Stimulated activated CD8-positive, alpha-beta memory T cell treated with anti-CD3 and anti-CD28 coated beads, Interleukin-12 subunit alpha, Interleukin-12 subunit beta, amount 100 ng/mL, for 1 hour (primary cell): Measurements from ENCODE around the gene TXNRD2.

Source experiments
- DNase-seq: peaks from one replicate; pipeline ENCODE4 v3.0.0-alpha.2; 2020; ENCODE audit warnings: low read depth

The TXNRD2 gene

GRCh38 chr22:19904935-19905334, 36.7 kb downstream of the TXNRD2 start:
- no peak for DNase-seq

- no peak for DNase-seq
Measured at GRCh38 chr22:19904174-19904856, 37.3 kb downstream of the TXNRD2 start.

- no peak for DNase-seq
Measured at GRCh38 chr22:19903513-19903912, 38.1 kb downstream of the TXNRD2 start.

GRCh38 chr22:19903031-19903430, 38.6 kb downstream of the TXNRD2 start:
- DNase-seq = no peak

- DNase-seq = no peak
Measured at GRCh38 chr22:19902245-19902715, 39.3 kb downstream of the TXNRD2 start.

- DNase-seq = no peak
Measured at GRCh38 chr22:19901577-19902244, 39.9 kb downstream of the TXNRD2 start.

- no peak for DNase-seq
Measured at GRCh38 chr22:19900707-19901436, 40.7 kb downstream of the TXNRD2 start.

- DNase-seq = no peak
Measured at GRCh38 chr22:19898831-19899567, 42.6 kb downstream of the TXNRD2 start.

- no peak for DNase-seq
Measured at GRCh38 chr22:19898145-19898544, 43.5 kb downstream of the TXNRD2 start.

GRCh38 chr22:19897726-19898125, 43.9 kb downstream of the TXNRD2 start:
- no peak for DNase-seq

GRCh38 chr22:19896665-19897355, 44.8 kb downstream of the TXNRD2 start:
- DNase-seq = no peak

GRCh38 chr22:19895160-19895849, 46.3 kb downstream of the TXNRD2 start:
- no peak for DNase-seq

- DNase-seq = no peak
Measured at GRCh38 chr22:19893363-19893762, 48.3 kb downstream of the TXNRD2 start.

GRCh38 chr22:19892925-19893324, 48.7 kb downstream of the TXNRD2 start:
- DNase-seq = no peak

GRCh38 chr22:19892257-19892879, 49.2 kb downstream of the TXNRD2 start:
- DNase-seq = no peak

- peak; percentile 63 for DNase-seq
Measured at GRCh38 chr22:19891317-19892256, 50.0 kb downstream of the TXNRD2 start.

GRCh38 chr22:19890502-19891316, 50.9 kb downstream of the TXNRD2 start:
- DNase-seq = no peak

- DNase-seq = no peak
Measured at GRCh38 chr22:19889951-19890350, 51.7 kb downstream of the TXNRD2 start.
